HepG2 (cell line): ENCODE data around the gene SLC25A44. TPM values are rescaled to one million over a fixed set of nuclear protein-coding genes. Genes with fewer than 3 reads are reported as not detected.

Source experiments
- ARNT2 ChIP-seq: sonication (generic); formaldehyde crosslinking; IDR thresholded peaks from 2 replicates; pipeline ENCODE4 v1.8.0; 2022; ENCODE audit warnings: mild to moderate bottlenecking, low read depth, missing genetic modification reagents, moderate library complexity
- CHD4 ChIP-seq: fragments of 200-600 bp; sonication (generic); IDR thresholded peaks from 2 replicates; pipeline ENCODE4 v1.7.0; 2017; ENCODE audit warnings: mild to moderate bottlenecking, low read length, borderline replicate concordance
- EP300 ChIP-seq, 3 experiments: sonication (generic) in 1 of 3; formaldehyde crosslinking in 1 of 3; IDR thresholded peaks; 2 replicates each; pipeline versions ENCODE4 v1.5.1 to v1.6.1; 2011 to 2020; ENCODE audit warnings: low read depth in 2 of 3, low read length in 2 of 3, borderline replicate concordance in 1 of 3, improper control_type of control experiment in 1 of 3, mild to moderate bottlenecking in 1 of 3, missing genetic modification reagents in 1 of 3, moderate library complexity in 1 of 3
- ESRRA ChIP-seq: sonication (generic); formaldehyde crosslinking; IDR thresholded peaks from 2 replicates; pipeline ENCODE4 v1.5.1; 2020; ENCODE audit warnings: mild to moderate bottlenecking, low read depth, missing genetic modification reagents
- ETV5 ChIP-seq: IDR thresholded peaks from 2 replicates; pipeline ENCODE4 v1.6.1; 2018; ENCODE audit warnings: missing biosample characterization, missing genetic modification reagents, inconsistent platforms, borderline replicate concordance
- HCFC1 ChIP-seq: fragments of 150-350 bp; IDR thresholded peaks from 2 replicates; pipeline ENCODE4 v1.6.1; 2014; ENCODE audit warnings: low read depth, low read length
- MIXL1 ChIP-seq: IDR thresholded peaks from 2 replicates; pipeline ENCODE4 v1.6.1; 2016
- PHF5A ChIP-seq: IDR thresholded peaks from one replicate; pipeline ENCODE4 v1.6.1; 2018; ENCODE audit warnings: low read depth, missing genetic modification reagents; ENCODE audit not compliant: unreplicated experiment
- POLR2AphosphoS5 ChIP-seq: IDR thresholded peaks from 2 replicates; pipeline ENCODE4 v1.6.1; 2012; ENCODE audit warnings: low read depth, low read length
- RAD51 ChIP-seq: fragments of 450-650 bp; IDR thresholded peaks from 2 replicates; pipeline ENCODE4 v1.6.1; 2016; ENCODE audit warnings: borderline replicate concordance
- REPIN1 ChIP-seq: sonication (generic); formaldehyde crosslinking; IDR thresholded peaks from 2 replicates; pipeline ENCODE4 v1.8.0; 2022; ENCODE audit warnings: missing genetic modification reagents, low read depth, mild to moderate bottlenecking, borderline replicate concordance
- SIX1 ChIP-seq: sonication (generic); formaldehyde crosslinking; IDR thresholded peaks from 2 replicates; pipeline ENCODE4 v1.4.0; 2020; ENCODE audit warnings: missing genetic modification reagents, borderline replicate concordance
- SYNCRIP ChIP-seq: fragments of 200-400 bp; formaldehyde crosslinking; IDR thresholded peaks from 2 replicates; pipeline ENCODE4 v1.6.1; 2018; ENCODE audit warnings: mild to moderate bottlenecking, low read depth, low read length; ENCODE audit not compliant: insufficient read depth
- ZMYM4 ChIP-seq: sonication (generic); formaldehyde crosslinking; IDR thresholded peaks from 2 replicates; pipeline ENCODE4 v1.8.1; 2023; ENCODE audit warnings: mild to moderate bottlenecking, missing genetic modification reagents
- ZNF224 ChIP-seq: sonication (generic); formaldehyde crosslinking; IDR thresholded peaks from 2 replicates; pipeline ENCODE4 v1.5.0; 2020; ENCODE audit warnings: mild to moderate bottlenecking, missing genetic modification reagents
- ZNF781 ChIP-seq: sonication (generic); formaldehyde crosslinking; IDR thresholded peaks from 2 replicates; pipeline ENCODE4 v1.5.1; 2020; ENCODE audit warnings: borderline replicate concordance, mild to moderate bottlenecking, missing genetic modification reagents; ENCODE audit errors: not compliant biosample characterization
- polyA plus RNA-seq, 8 experiments: library from polyadenylated mRNA; depleted of rRNA in 3 of 8; stranded (reverse) in 7 of 8; unstranded in 1 of 8; fragments of >200 nt; fragmentation: Illumina TruSeq in 4 of 8; extraction: Trizol in 4 of 8; gene quantifications; 2 replicates each; pipeline versions ENCODE4 v1.2.1 to v1.2.3, GENCODE V29; 2011 to 2016; ENCODE audit warnings: low read depth in 4 of 8, missing spikeins in 1 of 8, mixed read lengths in 1 of 8; ENCODE audit not compliant: insufficient read depth in 1 of 8
- total RNA-seq, 5 experiments: library from RNA; depleted of rRNA; stranded (reverse); fragments of >200 nt; fragmentation: Illumina TruSeq; extraction: Trizol; gene quantifications; 2 replicates each; pipeline ENCODE4 v1.2.3, GENCODE V29; 2016; ENCODE audit warnings: low read depth in 1 of 5
- TF ChIP-seq, protein P1 (sequence below): sonication (generic); formaldehyde crosslinking; IDR thresholded peaks from 2 replicates; pipeline ENCODE4 v1.4.0; 2020; ENCODE audit warnings: mild to moderate bottlenecking, missing genetic modification reagents, borderline replicate concordance
- TF ChIP-seq, protein P2 (sequence below): IDR thresholded peaks from 2 replicates; pipeline ENCODE4 v1.6.1; 2016; ENCODE audit warnings: mild to moderate bottlenecking
- TF ChIP-seq, protein P3 (sequence below): IDR thresholded peaks from 2 replicates; pipeline ENCODE4 v1.6.1; 2016; ENCODE audit warnings: low read depth, borderline replicate concordance

The SLC25A44 gene
- total and polyA plus RNA-seq, 2 of the 13 experiments (the other 11 are each of a cell fraction or from before 2014, with no cell fraction given) = 10.7 to 13.4 TPM

DNA sequence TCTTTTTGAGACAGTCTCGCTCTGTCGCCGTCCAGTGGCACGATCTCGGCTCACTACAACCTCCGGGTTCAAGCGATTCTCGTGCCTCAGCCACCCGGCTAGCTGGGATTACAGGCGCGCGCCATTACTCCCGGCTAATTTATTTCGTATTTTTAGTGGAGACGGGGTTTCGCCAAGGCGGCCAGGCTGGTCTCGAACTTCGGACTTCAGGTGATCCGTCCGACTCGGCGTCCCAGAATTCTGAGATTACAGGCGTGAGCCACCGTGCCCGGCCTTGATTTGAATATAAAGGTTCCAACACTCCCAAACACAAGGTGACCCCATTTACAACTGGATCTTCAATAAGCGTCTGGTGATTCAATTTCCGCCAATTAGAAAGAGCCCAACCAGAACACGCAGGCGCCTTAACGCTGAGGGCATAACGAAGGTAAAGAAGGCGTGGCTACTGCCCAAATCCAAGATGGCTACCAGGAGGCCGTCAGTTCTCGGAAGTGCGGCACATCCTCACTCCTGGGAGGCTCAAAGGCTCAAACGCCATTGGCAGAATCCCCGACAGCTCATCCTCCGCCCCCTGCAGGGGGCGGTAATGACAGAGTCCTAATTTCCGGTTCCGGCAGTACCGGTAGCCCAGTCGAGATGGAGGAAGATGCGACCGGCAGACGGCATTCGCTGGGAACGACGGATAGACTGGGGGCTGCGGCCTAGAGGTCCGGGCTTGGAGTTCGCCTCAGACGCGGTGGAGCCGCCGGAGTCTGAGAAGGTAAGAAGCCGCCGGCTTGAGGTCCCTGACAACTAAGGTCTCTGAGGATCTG lies at the start of gene SLC25A44 (continued):
- 0 out of 2 replicates have a peak, but pooled peaks have one; percentile 46 for TF ChIP-seq REPIN1
- no peak for TF ChIP-seq SIX1 (CRISPR knock-in tag)
- TF ChIP-seq, protein P1, sequence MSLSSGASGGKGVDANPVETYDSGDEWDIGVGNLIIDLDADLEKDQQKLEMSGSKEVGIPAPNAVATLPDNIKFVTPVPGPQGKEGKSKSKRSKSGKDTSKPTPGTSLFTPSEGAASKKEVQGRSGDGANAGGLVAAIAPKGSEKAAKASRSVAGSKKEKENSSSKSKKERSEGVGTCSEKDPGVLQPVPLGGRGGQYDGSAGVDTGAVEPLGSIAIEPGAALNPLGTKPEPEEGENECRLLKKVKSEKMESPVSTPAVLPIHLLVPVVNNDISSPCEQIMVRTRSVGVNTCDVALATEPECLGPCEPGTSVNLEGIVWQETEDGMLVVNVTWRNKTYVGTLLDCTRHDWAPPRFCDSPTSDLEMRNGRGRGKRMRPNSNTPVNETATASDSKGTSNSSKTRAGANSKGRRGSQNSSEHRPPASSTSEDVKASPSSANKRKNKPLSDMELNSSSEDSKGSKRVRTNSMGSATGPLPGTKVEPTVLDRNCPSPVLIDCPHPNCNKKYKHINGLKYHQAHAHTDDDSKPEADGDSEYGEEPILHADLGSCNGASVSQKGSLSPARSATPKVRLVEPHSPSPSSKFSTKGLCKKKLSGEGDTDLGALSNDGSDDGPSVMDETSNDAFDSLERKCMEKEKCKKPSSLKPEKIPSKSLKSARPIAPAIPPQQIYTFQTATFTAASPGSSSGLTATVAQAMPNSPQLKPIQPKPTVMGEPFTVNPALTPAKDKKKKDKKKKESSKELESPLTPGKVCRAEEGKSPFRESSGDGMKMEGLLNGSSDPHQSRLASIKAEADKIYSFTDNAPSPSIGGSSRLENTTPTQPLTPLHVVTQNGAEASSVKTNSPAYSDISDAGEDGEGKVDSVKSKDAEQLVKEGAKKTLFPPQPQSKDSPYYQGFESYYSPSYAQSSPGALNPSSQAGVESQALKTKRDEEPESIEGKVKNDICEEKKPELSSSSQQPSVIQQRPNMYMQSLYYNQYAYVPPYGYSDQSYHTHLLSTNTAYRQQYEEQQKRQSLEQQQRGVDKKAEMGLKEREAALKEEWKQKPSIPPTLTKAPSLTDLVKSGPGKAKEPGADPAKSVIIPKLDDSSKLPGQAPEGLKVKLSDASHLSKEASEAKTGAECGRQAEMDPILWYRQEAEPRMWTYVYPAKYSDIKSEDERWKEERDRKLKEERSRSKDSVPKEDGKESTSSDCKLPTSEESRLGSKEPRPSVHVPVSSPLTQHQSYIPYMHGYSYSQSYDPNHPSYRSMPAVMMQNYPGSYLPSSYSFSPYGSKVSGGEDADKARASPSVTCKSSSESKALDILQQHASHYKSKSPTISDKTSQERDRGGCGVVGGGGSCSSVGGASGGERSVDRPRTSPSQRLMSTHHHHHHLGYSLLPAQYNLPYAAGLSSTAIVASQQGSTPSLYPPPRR (CRISPR knock-in tag) = peak; percentile 30; the same call in 1 of the 2 replicates
- TF ChIP-seq ZMYM4 (CRISPR knock-in tag) = peak; percentile 85
- TF ChIP-seq ZNF781 = no peak
- peak; percentile 77 for TF ChIP-seq PHF5A (CRISPR knock-in tag)
- TF ChIP-seq, protein P2, sequence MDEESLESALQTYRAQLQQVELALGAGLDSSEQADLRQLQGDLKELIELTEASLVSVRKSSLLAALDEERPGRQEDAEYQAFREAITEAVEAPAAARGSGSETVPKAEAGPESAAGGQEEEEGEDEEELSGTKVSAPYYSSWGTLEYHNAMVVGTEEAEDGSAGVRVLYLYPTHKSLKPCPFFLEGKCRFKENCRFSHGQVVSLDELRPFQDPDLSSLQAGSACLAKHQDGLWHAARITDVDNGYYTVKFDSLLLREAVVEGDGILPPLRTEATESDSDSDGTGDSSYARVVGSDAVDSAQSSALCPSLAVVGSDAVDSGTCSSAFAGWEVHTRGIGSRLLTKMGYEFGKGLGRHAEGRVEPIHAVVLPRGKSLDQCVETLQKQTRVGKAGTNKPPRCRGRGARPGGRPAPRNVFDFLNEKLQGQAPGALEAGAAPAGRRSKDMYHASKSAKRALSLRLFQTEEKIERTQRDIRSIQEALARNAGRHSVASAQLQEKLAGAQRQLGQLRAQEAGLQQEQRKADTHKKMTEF (CRISPR knock-in tag) = peak; percentile 74
- TF ChIP-seq SYNCRIP = no peak
- peak; percentile 74 for TF ChIP-seq HCFC1
- TF ChIP-seq ZNF224 (CRISPR knock-in tag) = peak; percentile 65; the same call in 1 of the 2 replicates
- TF ChIP-seq MIXL1 (CRISPR knock-in tag) = peak; percentile 75; the same call in 1 of the 2 replicates
- 0 out of 2 replicates have a peak, but pooled peaks have one; percentile 23 for TF ChIP-seq ESRRA (CRISPR knock-in tag)
- TF ChIP-seq EP300 (IDR thresholded peaks at IDR 0.05; ENCODE audit: low read depth in 2 of 2, low read length in 2 of 2) = 0 out of 4 replicates have a peak, but pooled peaks of 1 of the 2 experiments have one; percentile 14
- TF ChIP-seq EP300 (CRISPR knock-in tag; IDR thresholded peaks at IDR 0.05; ENCODE audit: borderline replicate concordance) = no peak
- TF ChIP-seq CHD4 = 0 out of 2 replicates have a peak, but pooled peaks have one; percentile 54
- TF ChIP-seq, protein P3, sequence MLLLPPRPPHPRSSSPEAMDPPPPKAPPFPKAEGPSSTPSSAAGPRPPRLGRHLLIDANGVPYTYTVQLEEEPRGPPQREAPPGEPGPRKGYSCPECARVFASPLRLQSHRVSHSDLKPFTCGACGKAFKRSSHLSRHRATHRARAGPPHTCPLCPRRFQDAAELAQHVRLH (CRISPR knock-in tag) = 0 out of 2 replicates have a peak, but pooled peaks have one; percentile 27
- TF ChIP-seq POLR2AphosphoS5 = peak; percentile 77
- peak; percentile 76; the same call in 1 of the 2 replicates for TF ChIP-seq ETV5 (CRISPR knock-in tag)
- TF ChIP-seq ARNT2 (CRISPR knock-in tag) = peak; percentile 71; the same call in 1 of the 2 replicates
- TF ChIP-seq RAD51 = no peak
